SK-N-MC (cell line): ENCODE data around the gene TXNDC15.

ENCODE experiments used
- EZH2 ChIP-seq: fragments of 200-600 bp; sonication (generic); IDR thresholded peaks from one replicate; pipeline ENCODE4 v1.6.1; 2017; ENCODE audit warnings: antibody characterized with exemption
- POLR2AphosphoS5 ChIP-seq: IDR thresholded peaks from 2 replicates; pipeline ENCODE4 v1.6.1; 2012; ENCODE audit warnings: mild to moderate bottlenecking, low read depth, low read length, borderline replicate concordance

DNA sequence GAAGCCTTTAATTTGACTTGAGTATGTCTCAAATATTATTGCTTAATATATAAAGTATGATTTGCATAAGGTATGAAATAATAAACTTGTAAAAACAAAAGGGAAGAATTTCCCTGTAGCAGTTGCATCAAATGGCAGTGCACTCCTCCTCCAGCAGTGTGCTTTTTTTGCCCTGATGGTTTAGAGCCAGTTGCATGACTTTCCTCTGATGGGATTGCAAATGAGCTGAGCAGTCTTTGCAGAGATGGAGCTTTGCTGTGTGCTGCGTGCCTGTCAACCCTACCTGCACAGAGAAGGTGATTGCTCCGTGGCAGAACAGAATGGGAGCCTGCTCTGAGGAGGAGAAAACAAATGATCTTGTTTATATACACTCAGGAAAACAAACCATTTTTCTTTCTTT lies 70.9 kb downstream of the TXNDC15 start:
- TF ChIP-seq EZH2 (no peak), POLR2AphosphoS5 (no peak)
